WTC11 (cell line): Measurements from ENCODE around the gene GABRB3. TPM values are rescaled to one million over a fixed set of nuclear protein-coding genes. Genes with fewer than 3 reads are reported as not detected.
A peak's percentile ranks its signal among the peaks of the same experiment; 100 is the strongest.

Source experiments
- ESRRA ChIP-seq: sonication (generic); formaldehyde crosslinking; IDR thresholded peaks from 2 replicates; pipeline ENCODE4 v1.8.1; 2022; ENCODE audit warnings: mild to moderate bottlenecking, missing genetic modification reagents, borderline replicate concordance
- FOXK1 ChIP-seq: sonication (generic); formaldehyde crosslinking; IDR thresholded peaks from 2 replicates; pipeline ENCODE4 v1.8.0; 2022; ENCODE audit warnings: mild to moderate bottlenecking, moderate library complexity, missing genetic modification reagents
- GTF2I ChIP-seq: fragments of 250-450 bp; sonication (Bioruptor Pico); conservative IDR thresholded peaks from 2 replicates; pipeline ENCODE4 v1.4.0; 2021; ENCODE audit warnings: mild to moderate bottlenecking
- MYBL2 ChIP-seq: sonication (generic); formaldehyde crosslinking; IDR thresholded peaks from 2 replicates; pipeline ENCODE4 v1.8.1; 2023; ENCODE audit warnings: mild to moderate bottlenecking, moderate library complexity, missing genetic modification reagents
- NFE2L1 ChIP-seq: sonication (generic); formaldehyde crosslinking; IDR thresholded peaks from 2 replicates; pipeline ENCODE4 v1.8.1; 2023; ENCODE audit warnings: missing genetic modification reagents
- NR2C2 ChIP-seq: sonication (generic); formaldehyde crosslinking; IDR thresholded peaks from 2 replicates; pipeline ENCODE4 v1.8.0; 2022; ENCODE audit warnings: mild to moderate bottlenecking, missing genetic modification reagents
- OVOL2 ChIP-seq: fragments of 250-450 bp; sonication (Bioruptor Pico); IDR thresholded peaks from 2 replicates; pipeline ENCODE4 v1.9.0; 2021; ENCODE audit warnings: mild to moderate bottlenecking, borderline replicate concordance
- SMAD3 ChIP-seq: sonication (generic); formaldehyde crosslinking; IDR thresholded peaks from 2 replicates; pipeline ENCODE4 v1.8.0; 2022; ENCODE audit warnings: missing genetic modification reagents, mild to moderate bottlenecking, borderline replicate concordance
- SP1 ChIP-seq: sonication (generic); formaldehyde crosslinking; conservative IDR thresholded peaks from 2 replicates; pipeline ENCODE4 v1.8.1; 2022; ENCODE audit warnings: missing genetic modification reagents
- TP53 ChIP-seq: sonication (generic); formaldehyde crosslinking; IDR thresholded peaks from 2 replicates; pipeline ENCODE4 v1.8.1; 2023; ENCODE audit warnings: mild to moderate bottlenecking, missing genetic modification reagents
- ZNF263 ChIP-seq: sonication (generic); formaldehyde crosslinking; IDR thresholded peaks from 2 replicates; pipeline ENCODE4 v1.8.1; 2022; ENCODE audit warnings: low read depth, mild to moderate bottlenecking, moderate library complexity, missing genetic modification reagents
- ZNF396 ChIP-seq: fragments of 250-450 bp; sonication (Bioruptor Pico); IDR thresholded peaks from 2 replicates; pipeline ENCODE4 v1.8.0; 2021; ENCODE audit warnings: mild to moderate bottlenecking, moderate library complexity, borderline replicate concordance
- total RNA-seq: library from RNA; stranded (reverse); gene quantifications from 3 replicates; pipeline ENCODE4 v1.2.3, GENCODE V29; 2021
- TF ChIP-seq, protein P1 (sequence below): sonication (generic); formaldehyde crosslinking; IDR thresholded peaks from 2 replicates; pipeline ENCODE4 v1.8.1; 2023; ENCODE audit warnings: mild to moderate bottlenecking, missing genetic modification reagents, moderate library complexity
- TF ChIP-seq, protein P2 (sequence below): fragments of 250-450 bp; sonication (Bioruptor Pico); IDR thresholded peaks from 2 replicates; pipeline ENCODE4 v1.9.0; 2021; ENCODE audit warnings: moderate library complexity, mild to moderate bottlenecking, inconsistent platforms, borderline replicate concordance
- TF ChIP-seq, protein P3 (sequence below): sonication (generic); formaldehyde crosslinking; IDR thresholded peaks from 2 replicates; pipeline ENCODE4 v1.8.0; 2022; ENCODE audit warnings: mild to moderate bottlenecking, missing genetic modification reagents
- TF ChIP-seq, protein P4 (sequence below): sonication (generic); formaldehyde crosslinking; IDR thresholded peaks from 2 replicates; pipeline ENCODE4 v1.8.0; 2023; ENCODE audit warnings: missing genetic modification reagents, mild to moderate bottlenecking, borderline replicate concordance
- TF ChIP-seq, protein P5 (sequence below): fragments of 250-450 bp; sonication (Bioruptor Pico); IDR thresholded peaks from 2 replicates; pipeline ENCODE4 v1.8.0; 2021; ENCODE audit warnings: mild to moderate bottlenecking
- TF ChIP-seq, protein P6 (sequence below): fragments of 250-450 bp; sonication (Bioruptor Pico); IDR thresholded peaks from 2 replicates; pipeline ENCODE4 v2.1.2; 2022; ENCODE audit warnings: mild to moderate bottlenecking, moderate library complexity
- TF ChIP-seq, protein P7 (sequence below): sonication (generic); formaldehyde crosslinking; IDR thresholded peaks from 2 replicates; pipeline ENCODE4 v1.8.1; 2023; ENCODE audit warnings: mild to moderate bottlenecking, missing genetic modification reagents
- TF ChIP-seq, protein P8 (sequence below): fragments of 250-450 bp; sonication (Bioruptor Pico); IDR thresholded peaks from 2 replicates; pipeline ENCODE4 v1.9.0; 2021; ENCODE audit warnings: mild to moderate bottlenecking, borderline replicate concordance
- TF ChIP-seq, protein P9 (sequence below): sonication (generic); formaldehyde crosslinking; conservative IDR thresholded peaks from 2 replicates; pipeline ENCODE4 v1.8.1; 2022; ENCODE audit warnings: mild to moderate bottlenecking, missing genetic modification reagents

GABRB3 gene
- total RNA-seq, 1 experiment from 2014 or later = 203 TPM

DNA sequence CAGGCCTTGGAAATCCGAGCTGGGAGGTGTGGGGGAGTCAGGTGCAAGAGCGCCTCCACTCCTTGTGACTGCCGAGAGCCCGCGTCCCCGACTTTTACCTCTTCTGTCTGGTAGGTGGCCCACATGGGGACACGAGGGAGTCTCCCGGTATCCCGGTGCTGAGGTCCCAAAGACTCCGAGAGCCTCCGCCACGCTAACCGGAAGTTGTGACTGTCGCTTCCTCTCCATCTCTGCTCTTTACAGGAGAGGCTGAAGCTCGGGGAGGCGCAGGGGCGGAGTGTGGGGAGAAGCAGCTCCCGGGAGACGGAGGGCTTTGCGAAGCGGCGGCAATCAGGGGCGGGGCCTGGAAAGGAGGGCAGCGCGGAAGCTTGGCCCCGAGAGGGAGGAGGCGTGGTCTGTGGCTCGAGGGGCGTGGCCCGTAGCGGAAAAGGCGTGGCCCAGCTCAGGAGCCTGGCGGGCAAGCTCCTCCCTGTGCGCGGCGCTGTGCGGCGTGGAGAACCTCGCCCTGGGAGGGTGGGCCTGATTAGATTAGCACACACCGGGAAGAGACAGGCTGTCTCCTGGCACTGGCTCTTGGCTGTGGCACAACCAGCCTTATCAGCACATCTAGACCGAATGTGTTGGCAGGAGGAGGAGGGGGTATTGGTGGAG, 143.9 kb downstream of the GABRB3 start (continued):
- TF ChIP-seq, protein P1, sequence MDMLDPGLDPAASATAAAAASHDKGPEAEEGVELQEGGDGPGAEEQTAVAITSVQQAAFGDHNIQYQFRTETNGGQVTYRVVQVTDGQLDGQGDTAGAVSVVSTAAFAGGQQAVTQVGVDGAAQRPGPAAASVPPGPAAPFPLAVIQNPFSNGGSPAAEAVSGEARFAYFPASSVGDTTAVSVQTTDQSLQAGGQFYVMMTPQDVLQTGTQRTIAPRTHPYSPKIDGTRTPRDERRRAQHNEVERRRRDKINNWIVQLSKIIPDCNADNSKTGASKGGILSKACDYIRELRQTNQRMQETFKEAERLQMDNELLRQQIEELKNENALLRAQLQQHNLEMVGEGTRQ = no peak
- TF ChIP-seq ZNF263 (CRISPR knock-in tag) = no peak
- TF ChIP-seq, protein P2, sequence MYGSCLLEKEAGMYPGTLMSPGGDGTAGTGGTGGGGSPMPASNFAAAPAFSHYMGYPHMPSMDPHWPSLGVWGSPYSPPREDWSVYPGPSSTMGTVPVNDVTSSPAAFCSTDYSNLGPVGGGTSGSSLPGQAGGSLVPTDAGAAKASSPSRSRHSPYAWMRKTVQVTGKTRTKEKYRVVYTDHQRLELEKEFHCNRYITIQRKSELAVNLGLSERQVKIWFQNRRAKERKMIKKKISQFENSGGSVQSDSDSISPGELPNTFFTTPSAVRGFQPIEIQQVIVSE = no peak
- TF ChIP-seq ESRRA (CRISPR knock-in tag) = no peak
- TF ChIP-seq ZNF396 = no peak
- no peak for TF ChIP-seq OVOL2 (CRISPR knock-in tag)
- TF ChIP-seq MYBL2 = no peak
- TF ChIP-seq, protein P3, sequence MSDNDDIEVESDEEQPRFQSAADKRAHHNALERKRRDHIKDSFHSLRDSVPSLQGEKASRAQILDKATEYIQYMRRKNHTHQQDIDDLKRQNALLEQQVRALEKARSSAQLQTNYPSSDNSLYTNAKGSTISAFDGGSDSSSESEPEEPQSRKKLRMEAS = 0 out of 2 replicates have a peak, but pooled peaks have one; percentile 21
- 0 out of 2 replicates have a peak, but pooled peaks have one; percentile 45 for TF ChIP-seq FOXK1 (CRISPR knock-in tag)
- TF ChIP-seq, protein P4, sequence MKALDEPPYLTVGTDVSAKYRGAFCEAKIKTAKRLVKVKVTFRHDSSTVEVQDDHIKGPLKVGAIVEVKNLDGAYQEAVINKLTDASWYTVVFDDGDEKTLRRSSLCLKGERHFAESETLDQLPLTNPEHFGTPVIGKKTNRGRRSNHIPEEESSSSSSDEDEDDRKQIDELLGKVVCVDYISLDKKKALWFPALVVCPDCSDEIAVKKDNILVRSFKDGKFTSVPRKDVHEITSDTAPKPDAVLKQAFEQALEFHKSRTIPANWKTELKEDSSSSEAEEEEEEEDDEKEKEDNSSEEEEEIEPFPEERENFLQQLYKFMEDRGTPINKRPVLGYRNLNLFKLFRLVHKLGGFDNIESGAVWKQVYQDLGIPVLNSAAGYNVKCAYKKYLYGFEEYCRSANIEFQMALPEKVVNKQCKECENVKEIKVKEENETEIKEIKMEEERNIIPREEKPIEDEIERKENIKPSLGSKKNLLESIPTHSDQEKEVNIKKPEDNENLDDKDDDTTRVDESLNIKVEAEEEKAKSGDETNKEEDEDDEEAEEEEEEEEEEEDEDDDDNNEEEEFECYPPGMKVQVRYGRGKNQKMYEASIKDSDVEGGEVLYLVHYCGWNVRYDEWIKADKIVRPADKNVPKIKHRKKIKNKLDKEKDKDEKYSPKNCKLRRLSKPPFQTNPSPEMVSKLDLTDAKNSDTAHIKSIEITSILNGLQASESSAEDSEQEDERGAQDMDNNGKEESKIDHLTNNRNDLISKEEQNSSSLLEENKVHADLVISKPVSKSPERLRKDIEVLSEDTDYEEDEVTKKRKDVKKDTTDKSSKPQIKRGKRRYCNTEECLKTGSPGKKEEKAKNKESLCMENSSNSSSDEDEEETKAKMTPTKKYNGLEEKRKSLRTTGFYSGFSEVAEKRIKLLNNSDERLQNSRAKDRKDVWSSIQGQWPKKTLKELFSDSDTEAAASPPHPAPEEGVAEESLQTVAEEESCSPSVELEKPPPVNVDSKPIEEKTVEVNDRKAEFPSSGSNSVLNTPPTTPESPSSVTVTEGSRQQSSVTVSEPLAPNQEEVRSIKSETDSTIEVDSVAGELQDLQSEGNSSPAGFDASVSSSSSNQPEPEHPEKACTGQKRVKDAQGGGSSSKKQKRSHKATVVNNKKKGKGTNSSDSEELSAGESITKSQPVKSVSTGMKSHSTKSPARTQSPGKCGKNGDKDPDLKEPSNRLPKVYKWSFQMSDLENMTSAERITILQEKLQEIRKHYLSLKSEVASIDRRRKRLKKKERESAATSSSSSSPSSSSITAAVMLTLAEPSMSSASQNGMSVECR (CRISPR knock-in tag) = no peak
- no peak for TF ChIP-seq GTF2I (CRISPR knock-in tag)
- no peak for TF ChIP-seq NFE2L1 (CRISPR knock-in tag)
- TF ChIP-seq, protein P5, sequence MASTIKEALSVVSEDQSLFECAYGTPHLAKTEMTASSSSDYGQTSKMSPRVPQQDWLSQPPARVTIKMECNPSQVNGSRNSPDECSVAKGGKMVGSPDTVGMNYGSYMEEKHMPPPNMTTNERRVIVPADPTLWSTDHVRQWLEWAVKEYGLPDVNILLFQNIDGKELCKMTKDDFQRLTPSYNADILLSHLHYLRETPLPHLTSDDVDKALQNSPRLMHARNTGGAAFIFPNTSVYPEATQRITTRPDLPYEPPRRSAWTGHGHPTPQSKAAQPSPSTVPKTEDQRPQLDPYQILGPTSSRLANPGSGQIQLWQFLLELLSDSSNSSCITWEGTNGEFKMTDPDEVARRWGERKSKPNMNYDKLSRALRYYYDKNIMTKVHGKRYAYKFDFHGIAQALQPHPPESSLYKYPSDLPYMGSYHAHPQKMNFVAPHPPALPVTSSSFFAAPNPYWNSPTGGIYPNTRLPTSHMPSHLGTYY (CRISPR knock-in tag) = no peak
- TF ChIP-seq, protein P6, sequence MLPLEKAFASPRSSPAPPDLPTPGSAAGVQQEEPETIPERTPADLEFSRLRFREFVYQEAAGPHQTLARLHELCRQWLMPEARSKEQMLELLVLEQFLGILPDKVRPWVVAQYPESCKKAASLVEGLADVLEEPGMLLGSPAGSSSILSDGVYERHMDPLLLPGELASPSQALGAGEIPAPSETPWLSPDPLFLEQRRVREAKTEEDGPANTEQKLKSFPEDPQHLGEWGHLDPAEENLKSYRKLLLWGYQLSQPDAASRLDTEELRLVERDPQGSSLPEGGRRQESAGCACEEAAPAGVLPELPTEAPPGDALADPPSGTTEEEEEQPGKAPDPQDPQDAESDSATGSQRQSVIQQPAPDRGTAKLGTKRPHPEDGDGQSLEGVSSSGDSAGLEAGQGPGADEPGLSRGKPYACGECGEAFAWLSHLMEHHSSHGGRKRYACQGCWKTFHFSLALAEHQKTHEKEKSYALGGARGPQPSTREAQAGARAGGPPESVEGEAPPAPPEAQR (CRISPR knock-in tag) = no peak
- TF ChIP-seq, protein P7, sequence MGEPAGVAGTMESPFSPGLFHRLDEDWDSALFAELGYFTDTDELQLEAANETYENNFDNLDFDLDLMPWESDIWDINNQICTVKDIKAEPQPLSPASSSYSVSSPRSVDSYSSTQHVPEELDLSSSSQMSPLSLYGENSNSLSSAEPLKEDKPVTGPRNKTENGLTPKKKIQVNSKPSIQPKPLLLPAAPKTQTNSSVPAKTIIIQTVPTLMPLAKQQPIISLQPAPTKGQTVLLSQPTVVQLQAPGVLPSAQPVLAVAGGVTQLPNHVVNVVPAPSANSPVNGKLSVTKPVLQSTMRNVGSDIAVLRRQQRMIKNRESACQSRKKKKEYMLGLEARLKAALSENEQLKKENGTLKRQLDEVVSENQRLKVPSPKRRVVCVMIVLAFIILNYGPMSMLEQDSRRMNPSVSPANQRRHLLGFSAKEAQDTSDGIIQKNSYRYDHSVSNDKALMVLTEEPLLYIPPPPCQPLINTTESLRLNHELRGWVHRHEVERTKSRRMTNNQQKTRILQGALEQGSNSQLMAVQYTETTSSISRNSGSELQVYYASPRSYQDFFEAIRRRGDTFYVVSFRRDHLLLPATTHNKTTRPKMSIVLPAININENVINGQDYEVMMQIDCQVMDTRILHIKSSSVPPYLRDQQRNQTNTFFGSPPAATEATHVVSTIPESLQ = no peak
- TF ChIP-seq SP1 (CRISPR knock-in tag) = peak; percentile 46; the same call in 1 of the 2 replicates
- TF ChIP-seq, protein P8, sequence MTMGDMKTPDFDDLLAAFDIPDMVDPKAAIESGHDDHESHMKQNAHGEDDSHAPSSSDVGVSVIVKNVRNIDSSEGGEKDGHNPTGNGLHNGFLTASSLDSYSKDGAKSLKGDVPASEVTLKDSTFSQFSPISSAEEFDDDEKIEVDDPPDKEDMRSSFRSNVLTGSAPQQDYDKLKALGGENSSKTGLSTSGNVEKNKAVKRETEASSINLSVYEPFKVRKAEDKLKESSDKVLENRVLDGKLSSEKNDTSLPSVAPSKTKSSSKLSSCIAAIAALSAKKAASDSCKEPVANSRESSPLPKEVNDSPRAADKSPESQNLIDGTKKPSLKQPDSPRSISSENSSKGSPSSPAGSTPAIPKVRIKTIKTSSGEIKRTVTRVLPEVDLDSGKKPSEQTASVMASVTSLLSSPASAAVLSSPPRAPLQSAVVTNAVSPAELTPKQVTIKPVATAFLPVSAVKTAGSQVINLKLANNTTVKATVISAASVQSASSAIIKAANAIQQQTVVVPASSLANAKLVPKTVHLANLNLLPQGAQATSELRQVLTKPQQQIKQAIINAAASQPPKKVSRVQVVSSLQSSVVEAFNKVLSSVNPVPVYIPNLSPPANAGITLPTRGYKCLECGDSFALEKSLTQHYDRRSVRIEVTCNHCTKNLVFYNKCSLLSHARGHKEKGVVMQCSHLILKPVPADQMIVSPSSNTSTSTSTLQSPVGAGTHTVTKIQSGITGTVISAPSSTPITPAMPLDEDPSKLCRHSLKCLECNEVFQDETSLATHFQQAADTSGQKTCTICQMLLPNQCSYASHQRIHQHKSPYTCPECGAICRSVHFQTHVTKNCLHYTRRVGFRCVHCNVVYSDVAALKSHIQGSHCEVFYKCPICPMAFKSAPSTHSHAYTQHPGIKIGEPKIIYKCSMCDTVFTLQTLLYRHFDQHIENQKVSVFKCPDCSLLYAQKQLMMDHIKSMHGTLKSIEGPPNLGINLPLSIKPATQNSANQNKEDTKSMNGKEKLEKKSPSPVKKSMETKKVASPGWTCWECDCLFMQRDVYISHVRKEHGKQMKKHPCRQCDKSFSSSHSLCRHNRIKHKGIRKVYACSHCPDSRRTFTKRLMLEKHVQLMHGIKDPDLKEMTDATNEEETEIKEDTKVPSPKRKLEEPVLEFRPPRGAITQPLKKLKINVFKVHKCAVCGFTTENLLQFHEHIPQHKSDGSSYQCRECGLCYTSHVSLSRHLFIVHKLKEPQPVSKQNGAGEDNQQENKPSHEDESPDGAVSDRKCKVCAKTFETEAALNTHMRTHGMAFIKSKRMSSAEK (CRISPR knock-in tag) = no peak
- TF ChIP-seq, protein P9, sequence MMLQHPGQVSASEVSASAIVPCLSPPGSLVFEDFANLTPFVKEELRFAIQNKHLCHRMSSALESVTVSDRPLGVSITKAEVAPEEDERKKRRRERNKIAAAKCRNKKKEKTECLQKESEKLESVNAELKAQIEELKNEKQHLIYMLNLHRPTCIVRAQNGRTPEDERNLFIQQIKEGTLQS (CRISPR knock-in tag) = no peak
- TF ChIP-seq TP53 (CRISPR knock-in tag) = no peak
- no peak for TF ChIP-seq SMAD3 (CRISPR knock-in tag)
- TF ChIP-seq NR2C2 (CRISPR knock-in tag) = no peak
